ENCODE measurements around the gene RASGEF1C.

Gene RASGEF1C

GRCh38 chr5:180159756-180160155 lies 49.3 kb downstream of the RASGEF1C start:
- FAIRE-seq, result no peak

- no peak for FAIRE-seq
Measured at GRCh38 chr5:180157866-180158265, 51.1 kb downstream of the RASGEF1C start.

GRCh38 chr5:180156141-180156540 lies 52.9 kb downstream of the RASGEF1C start:
- FAIRE-seq, result no peak

GRCh38 chr5:180155365-180155926 lies 53.6 kb downstream of the RASGEF1C start:
- no peak for FAIRE-seq

GRCh38 chr5:180154821-180155364 lies 54.1 kb downstream of the RASGEF1C start:
- no peak for FAIRE-seq

- FAIRE-seq, result no peak
Measured at GRCh38 chr5:180153991-180154390, 55.0 kb downstream of the RASGEF1C start.

- FAIRE-seq, result no peak
Measured at GRCh38 chr5:180153099-180153498, 55.9 kb downstream of the RASGEF1C start.

GRCh38 chr5:180143656-180144364 lies 65.2 kb downstream of the RASGEF1C start:
- no peak for FAIRE-seq

- no peak for FAIRE-seq
Measured at GRCh38 chr5:180142824-180143610, 66.0 kb downstream of the RASGEF1C start.

GRCh38 chr5:180142021-180142765 lies 66.8 kb downstream of the RASGEF1C start:
- no peak for FAIRE-seq

GRCh38 chr5:180141068-180141660 lies 67.8 kb downstream of the RASGEF1C start:
- no peak for FAIRE-seq

GRCh38 chr5:180140571-180140970 lies 68.4 kb downstream of the RASGEF1C start:
- FAIRE-seq, result no peak

GRCh38 chr5:180140079-180140554 lies 68.9 kb downstream of the RASGEF1C start:
- no peak for FAIRE-seq

- no peak for FAIRE-seq
Measured at GRCh38 chr5:180139731-180140055, 69.3 kb downstream of the RASGEF1C start.

GRCh38 chr5:180138976-180139730 lies 69.9 kb downstream of the RASGEF1C start:
- no peak for FAIRE-seq

- no peak for FAIRE-seq
Measured at GRCh38 chr5:180138214-180138975, 70.6 kb downstream of the RASGEF1C start.

GRCh38 chr5:180137401-180138213 lies 71.4 kb downstream of the RASGEF1C start:
- FAIRE-seq, result no peak

- no peak for FAIRE-seq
Measured at GRCh38 chr5:180136630-180137381, 72.2 kb downstream of the RASGEF1C start.

- no peak for FAIRE-seq
Measured at GRCh38 chr5:180135967-180136629, 72.9 kb downstream of the RASGEF1C start.
